Spleen (tissue), 11 donors: ENCODE measurements around the gene DPH2. TPM values are rescaled to one million over a fixed set of nuclear protein-coding genes. Genes with fewer than 3 reads are reported as not detected.

Experiments
- DNase-seq: peaks from one replicate; pipeline ENCODE4 v3.0.0-alpha.2; 2020
- H3K27ac ChIP-seq, 8 donors: fragments of 200-600 bp; sonication (generic) in 7 of 8; 1 replicate in 4 of 8; 2 replicates in 4 of 8; pipeline versions ENCODE4 v1.5.0 to v1.8.0; 2016 to 2021; ENCODE audit warnings: inconsistent platforms in 4 of 8, mild to moderate bottlenecking in 4 of 8, moderate library complexity in 1 of 8
- H3K27me3 ChIP-seq, 7 donors: fragments of 200-600 bp; sonication (generic) in 6 of 7; replicated peaks in 1 of 7; 1 replicate in 4 of 7; 2 replicates in 3 of 7; pipeline versions ENCODE4 v1.5.0 to v1.8.0; 2016 to 2021; ENCODE audit warnings: inconsistent platforms in 3 of 7, mild to moderate bottlenecking in 1 of 7
- H3K36me3 ChIP-seq, 6 donors: fragments of 200-600 bp; sonication (generic) in 5 of 6; 1 replicate in 4 of 6; 2 replicates in 2 of 6; pipeline versions ENCODE4 v1.5.0 to v1.8.0; 2016 to 2021; ENCODE audit warnings: inconsistent platforms in 2 of 6
- H3K4me1 ChIP-seq, 6 donors: fragments of 200-600 bp; sonication (generic) in 5 of 6; 1 replicate in 3 of 6; 2 replicates in 3 of 6; pipeline versions ENCODE4 v1.5.0 to v1.8.0; 2016 to 2021; ENCODE audit warnings: inconsistent platforms in 3 of 6
- H3K4me3 ChIP-seq, 8 donors: fragments of 200-600 bp; sonication (generic) in 7 of 8; 1 replicate in 4 of 8; 2 replicates in 4 of 8; pipeline versions ENCODE4 v1.5.0 to v1.8.0; 2016 to 2021; ENCODE audit warnings: inconsistent platforms in 4 of 8, mild to moderate bottlenecking in 4 of 8, moderate library complexity in 2 of 8
- H3K9me3 ChIP-seq, 8 donors: fragments of 200-600 bp; sonication (generic) in 7 of 8; 1 replicate in 4 of 8; 2 replicates in 4 of 8; pipeline versions ENCODE4 v1.5.0 to v1.8.0; 2016 to 2021; ENCODE audit warnings: inconsistent platforms in 4 of 8
- CTCF ChIP-seq, 11 experiments: fragments of 200-600 bp in 7 of 11; fragments of 450-650 bp in 4 of 11; sonication (generic) in 4 of 11; IDR thresholded peaks in 8 of 11; conservative IDR thresholded peaks in 3 of 11; 1 replicate in 7 of 11; 2 replicates in 4 of 11; pipeline versions ENCODE4 v1.4.0 to v1.8.0; 2016 to 2021; ENCODE audit warnings: antibody characterized with exemption in 11 of 11, inconsistent platforms in 4 of 11, mild to moderate bottlenecking in 1 of 11
- POLR2A ChIP-seq, 3 donors: fragments of 450-650 bp; IDR thresholded peaks; one replicate each; pipeline ENCODE4 v1.5.1; 2017; ENCODE audit warnings: antibody characterized with exemption in 3 of 3, mild to moderate bottlenecking in 1 of 3
- POLR2AphosphoS5 ChIP-seq, 3 donors: sonication (generic); formaldehyde crosslinking; IDR thresholded peaks; one replicate each; pipeline ENCODE4 v1.5.1; 2017; ENCODE audit warnings: antibody characterized with exemption in 3 of 3
- WGBS, 5 donors: extraction: QIAGEN DNeasy Blood & Tissue Kit in 3 of 5; methylation state at CpG; one replicate each; pipeline versions ENCODE4 v1.1.5 to v1.1.7; 2013 to 2018; 5-methylcytosine and 5-hydroxymethylcytosine counted together
- intact Hi-C: fragments of 100-400 bp; cut with DNase I; formaldehyde crosslinking; loops from one replicate; pipeline ENCODE4 v1.15.0; 2023; ENCODE audit warnings: low total_unique reads
- polyA plus RNA-seq, 3 donors: library from polyadenylated mRNA; stranded (reverse); fragments of 200-250 nt; gene quantifications; one replicate each; pipeline ENCODE4 v1.2.1, GENCODE V29; 2013
- total RNA-seq, 7 donors: library from RNA; depleted of rRNA in 3 of 7; stranded (reverse); fragments of >200 nt in 3 of 7; fragmentation: NEBNext Ultra II Directional in 4 of 7; extraction: Animal tissue kit (Norgen Biotek cat#: 25700) in 4 of 7; gene quantifications; one replicate each; pipeline versions ENCODE4 v1.1.0 to v1.2.1, GENCODE V29; 2016 to 2021
- donor health status: healthy with polysubstance abuse.
- donor health status: DM: no; HTN: no; CAD: no; lungs with moderate emphysema.
- donor health status: DM: no; HTN: no; CAD: no.
- donor health status: Bipolar disorder and iron deficiency.
- donor health status: healthy.
- donor health status: DM: no; HTN: no; CAD: no.
- donor health status: DM: yes; HTN: yes; CAD: no.

DPH2 gene
- total and polyA plus RNA-seq, 10 donors: 15.7 to 36.5 (median 24.5) TPM

GRCh38 chr1:43954036-43954435, 15.8 kb upstream of the DPH2 start:
- no peak for DNase-seq
- Histone ChIP-seq H3K4me1 (peaks cover 0 to 6% (median 0%) of the 10 kb centered on the region in 6 donors), H3K9me3 (no peaks in the 10 kb centered on the region), H3K27me3 (no peaks in the 10 kb centered on the region), H3K36me3 (peaks cover 0 to 65% (median 34%) of the 10 kb centered on the region in 6 donors), H3K27ac (no peak overlapping the region), H3K4me3 (no peak overlapping the region)
- 85 to 98% (median 92%) methylated on average over 4 to 5 of the region's 5 CpGs for WGBS, 5 donors
- intact Hi-C loops: no loop called here
- TF ChIP-seq POLR2A (IDR thresholded peaks at IDR 0.05) (no peak), CTCF (IDR thresholded peaks at IDR 0.05 in 8 of 11, conservative IDR thresholded peaks at IDR 0.05 in 3 of 11) (no peak), POLR2AphosphoS5 (IDR thresholded peaks at IDR 0.05) (no peak)

DNA sequence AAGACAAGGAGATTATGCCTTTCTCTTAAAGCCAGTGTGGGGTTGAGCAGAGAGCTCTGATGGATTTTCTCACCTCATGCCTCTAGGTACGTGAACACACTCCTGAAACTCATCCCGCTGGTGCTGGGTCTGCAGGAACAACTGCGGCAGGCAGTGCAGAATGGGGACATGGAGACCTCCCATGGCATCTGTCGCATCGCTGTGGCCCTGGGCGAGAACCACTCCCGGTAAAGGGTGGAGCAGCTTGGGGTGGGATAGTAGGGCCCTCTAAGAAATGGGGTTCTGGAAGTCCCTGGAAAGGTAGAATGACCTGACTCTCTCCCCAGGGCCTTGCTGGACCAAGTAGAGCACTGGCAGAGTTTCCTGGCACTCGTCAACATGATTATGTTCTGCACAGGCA, 13.6 kb upstream of the DPH2 start:
- H3K27ac ChIP-seq: no peak overlapping the region
- H3K4me1 ChIP-seq: no peaks in the 10 kb centered on the region
- 96 to 99% (median 98%) methylated on average over 8 of the region's 8 CpGs for WGBS, 5 donors
- no peak overlapping the region for H3K4me3 ChIP-seq
- H3K27me3 ChIP-seq: no peaks in the 10 kb centered on the region
- peaks cover 0 to 65% (median 37%) of the 10 kb centered on the region in 6 donors for H3K36me3 ChIP-seq
- no peak for DNase-seq
- intact Hi-C loops: no loop called here
- no peak for TF ChIP-seq POLR2A (IDR thresholded peaks at IDR 0.05)
- no peak for TF ChIP-seq CTCF (IDR thresholded peaks at IDR 0.05 in 8 of 11, conservative IDR thresholded peaks at IDR 0.05 in 3 of 11)
- no peak for TF ChIP-seq POLR2AphosphoS5 (IDR thresholded peaks at IDR 0.05)
- no peaks in the 10 kb centered on the region for H3K9me3 ChIP-seq

DNA sequence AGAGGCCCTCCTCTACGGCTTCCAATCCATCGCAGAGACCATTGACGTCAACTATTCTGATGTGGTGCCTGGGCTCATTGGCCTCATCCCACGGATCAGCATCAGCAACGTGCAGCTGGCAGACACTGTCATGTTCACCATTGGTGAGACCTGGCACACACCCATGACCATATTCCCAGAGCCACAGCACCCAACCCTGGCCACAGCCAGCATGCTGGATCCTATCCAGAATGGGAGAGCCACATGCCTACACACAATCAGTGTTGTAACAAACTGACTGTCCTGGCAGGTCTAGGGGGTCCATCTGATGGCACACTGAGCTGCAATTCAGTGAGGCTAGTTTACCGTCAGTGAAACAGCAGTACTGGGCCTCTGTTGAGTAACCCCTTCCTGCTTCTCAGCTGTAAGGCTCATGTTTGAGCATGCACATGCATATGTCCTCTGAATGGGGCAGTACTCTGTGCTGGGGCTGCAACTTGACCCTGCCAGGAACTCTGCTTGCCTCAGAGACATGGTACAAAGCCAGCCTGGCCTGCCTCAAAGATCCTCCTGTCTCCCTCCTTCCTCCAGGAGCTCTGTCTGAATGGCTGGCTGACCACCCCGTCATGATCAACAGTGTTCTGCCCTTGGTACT, 12.3 kb upstream of the DPH2 start:
- no peak overlapping the region for H3K4me3 ChIP-seq
- H3K36me3 ChIP-seq: peaks cover 0 to 77% (median 43%) of the 10 kb centered on the region in 6 donors
- 77 to 94% (median 89%) methylated on average over 6 to 7 of the region's 7 CpGs for WGBS, 5 donors
- no peak for DNase-seq
- no peak for TF ChIP-seq CTCF (IDR thresholded peaks at IDR 0.05 in 8 of 11, conservative IDR thresholded peaks at IDR 0.05 in 3 of 11)
- TF ChIP-seq POLR2AphosphoS5 (IDR thresholded peaks at IDR 0.05): no peak
- TF ChIP-seq POLR2A (IDR thresholded peaks at IDR 0.05): no peak
- H3K4me1 ChIP-seq: no peaks in the 10 kb centered on the region
- H3K27me3 ChIP-seq: no peaks in the 10 kb centered on the region
- H3K27ac ChIP-seq: no peak overlapping the region
- no peaks in the 10 kb centered on the region for H3K9me3 ChIP-seq
- intact Hi-C loops: no loop called here

- Histone ChIP-seq H3K36me3 (peaks cover 0 to 80% (median 45%) of the 10 kb centered on the region in 6 donors), H3K4me1 (no peaks in the 10 kb centered on the region), H3K27ac (no peak overlapping the region), H3K4me3 (no peak overlapping the region), H3K9me3 (no peaks in the 10 kb centered on the region), H3K27me3 (no peaks in the 10 kb centered on the region)
- WGBS, 5 donors: 93 to 96% (median 93%) methylated on average over 8 to 9 of the region's 9 CpGs
- no peak for TF ChIP-seq POLR2AphosphoS5 (IDR thresholded peaks at IDR 0.05)
- TF ChIP-seq POLR2A (IDR thresholded peaks at IDR 0.05): no peak
- no peak for TF ChIP-seq CTCF (IDR thresholded peaks at IDR 0.05 in 8 of 11, conservative IDR thresholded peaks at IDR 0.05 in 3 of 11)
- intact Hi-C loops: no loop called here
- no peak for DNase-seq
Observed at GRCh38 chr1:43958351-43959255, 11.2 kb upstream of the DPH2 start.
